Testis (tissue), 3 donors: ENCODE measurements around the gene DDX43. TPM values are rescaled to one million over a fixed set of nuclear protein-coding genes. Genes with fewer than 3 reads are reported as not detected.

Source experiments
- DNase-seq: peaks from one replicate; pipeline ENCODE4 v3.0.0-alpha.2; 2019
- H3K27ac ChIP-seq, 2 donors: fragments of 200-600 bp; sonication (generic); one replicate each; pipeline ENCODE4 v1.5.1; 2019
- H3K27me3 ChIP-seq: fragments of 200-600 bp; sonication (generic); one replicate; pipeline ENCODE4 v1.5.1; 2019
- H3K36me3 ChIP-seq: fragments of 200-600 bp; sonication (generic); one replicate; pipeline ENCODE4 v1.5.1; 2017; ENCODE audit warnings: low read depth; ENCODE audit errors: missing control alignments
- H3K4me1 ChIP-seq: fragments of 200-600 bp; sonication (generic); one replicate; pipeline ENCODE4 v1.5.1; 2019
- H3K4me3 ChIP-seq, 2 donors: fragments of 200-600 bp; sonication (generic); one replicate each; pipeline ENCODE4 v1.5.1; 2017 to 2019
- H3K9me3 ChIP-seq: fragments of 200-600 bp; sonication (generic); one replicate; pipeline ENCODE4 v1.5.1; 2017
- POLR2A ChIP-seq: fragments of 450-650 bp; IDR thresholded peaks from one replicate; pipeline ENCODE4 v1.6.1; 2017; ENCODE audit warnings: antibody characterized with exemption, mild to moderate bottlenecking, moderate library complexity
- WGBS, 2 donors: methylation state at CpG; one replicate each; pipeline ENCODE4 v1.1.5; 2018; 5-methylcytosine and 5-hydroxymethylcytosine counted together
- intact Hi-C: fragments of 100-400 bp; cut with DNase I; formaldehyde crosslinking; loops from one replicate; pipeline ENCODE4 v1.15.1; 2023; ENCODE audit warnings: low total_unique reads
- polyA plus RNA-seq: library from polyadenylated mRNA; stranded (reverse); fragments of 350-450 nt; fragmentation: Illumina TruSeq; extraction: RNeasy Lipid Tissue Mini Kit (QIAGEN cat#74804); gene quantifications from one replicate; pipeline ENCODE4 v1.2.3, GENCODE V29; 2014; ENCODE audit warnings: low read depth, low replicate concordance; ENCODE audit not compliant: insufficient read depth
- total RNA-seq, 2 donors: library from RNA; depleted of rRNA; stranded (reverse); fragments of >200 nt; gene quantifications; one replicate each; pipeline ENCODE4 v1.2.3, GENCODE V29; 2016
- TF ChIP-seq, protein P1 (sequence below), 3 experiments: fragments of 450-650 bp in 2 of 3; fragments of 200-600 bp in 1 of 3; sonication (generic) in 1 of 3; IDR thresholded peaks; one replicate each; pipeline ENCODE4 v1.5.1; 2016 to 2019; ENCODE audit warnings: antibody characterized with exemption in 3 of 3, mild to moderate bottlenecking in 2 of 3, moderate library complexity in 1 of 3

Gene DDX43
- total and polyA plus RNA-seq, 3 donors from 2014 or later, result 20.1 to 26.0 (median 24.5) TPM

DNA sequence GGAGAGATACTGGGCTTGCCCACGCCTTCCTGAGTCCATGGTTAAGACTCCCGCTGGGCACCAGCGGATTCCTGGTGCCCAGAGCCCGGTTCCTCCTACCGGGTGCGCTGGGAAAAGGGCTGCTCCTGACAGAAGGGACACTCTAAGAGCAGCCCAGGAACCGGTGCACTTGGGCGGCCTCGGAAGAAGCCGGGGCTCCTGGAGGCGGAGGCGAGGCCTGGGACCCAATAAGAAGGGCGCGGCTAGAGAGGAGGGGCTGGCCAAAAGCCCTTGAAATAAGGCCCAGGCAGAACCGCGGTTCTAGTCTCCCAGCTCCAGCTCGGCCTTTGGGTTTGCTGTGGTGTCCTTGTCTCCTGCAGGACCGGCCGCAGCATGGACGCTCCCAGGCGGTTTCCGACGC lies 32.3 kb upstream of the DDX43 start, which contains the start of gene KHDC3L:
KHDC3L (plus strand) TSS at position 301 of the 400 bp plus-strand sequence; CDS start at position 373, 72 bp downstream.
- Histone ChIP-seq H3K4me3 (peak within 1 kb of the TSS in 1 of 2 donors; percentile 29), H3K9me3 (no peaks in the 10 kb centered on the region), H3K27me3 (no peaks in the 10 kb centered on the region), H3K4me1 (no peaks in the 10 kb centered on the region), H3K36me3 (no peaks in the 10 kb centered on the region), H3K27ac (no peak within 1 kb of the TSS)
- 82 to 85% methylated on average over 22 to 23 of the region's 23 CpGs for WGBS, 2 donors
- intact Hi-C loops, result no loop called here
- TF ChIP-seq, protein P1, sequence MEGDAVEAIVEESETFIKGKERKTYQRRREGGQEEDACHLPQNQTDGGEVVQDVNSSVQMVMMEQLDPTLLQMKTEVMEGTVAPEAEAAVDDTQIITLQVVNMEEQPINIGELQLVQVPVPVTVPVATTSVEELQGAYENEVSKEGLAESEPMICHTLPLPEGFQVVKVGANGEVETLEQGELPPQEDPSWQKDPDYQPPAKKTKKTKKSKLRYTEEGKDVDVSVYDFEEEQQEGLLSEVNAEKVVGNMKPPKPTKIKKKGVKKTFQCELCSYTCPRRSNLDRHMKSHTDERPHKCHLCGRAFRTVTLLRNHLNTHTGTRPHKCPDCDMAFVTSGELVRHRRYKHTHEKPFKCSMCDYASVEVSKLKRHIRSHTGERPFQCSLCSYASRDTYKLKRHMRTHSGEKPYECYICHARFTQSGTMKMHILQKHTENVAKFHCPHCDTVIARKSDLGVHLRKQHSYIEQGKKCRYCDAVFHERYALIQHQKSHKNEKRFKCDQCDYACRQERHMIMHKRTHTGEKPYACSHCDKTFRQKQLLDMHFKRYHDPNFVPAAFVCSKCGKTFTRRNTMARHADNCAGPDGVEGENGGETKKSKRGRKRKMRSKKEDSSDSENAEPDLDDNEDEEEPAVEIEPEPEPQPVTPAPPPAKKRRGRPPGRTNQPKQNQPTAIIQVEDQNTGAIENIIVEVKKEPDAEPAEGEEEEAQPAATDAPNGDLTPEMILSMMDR (IDR thresholded peaks at IDR 0.05), result no peak
- no peak for TF ChIP-seq POLR2A
- DNase-seq, result no peak

DNA sequence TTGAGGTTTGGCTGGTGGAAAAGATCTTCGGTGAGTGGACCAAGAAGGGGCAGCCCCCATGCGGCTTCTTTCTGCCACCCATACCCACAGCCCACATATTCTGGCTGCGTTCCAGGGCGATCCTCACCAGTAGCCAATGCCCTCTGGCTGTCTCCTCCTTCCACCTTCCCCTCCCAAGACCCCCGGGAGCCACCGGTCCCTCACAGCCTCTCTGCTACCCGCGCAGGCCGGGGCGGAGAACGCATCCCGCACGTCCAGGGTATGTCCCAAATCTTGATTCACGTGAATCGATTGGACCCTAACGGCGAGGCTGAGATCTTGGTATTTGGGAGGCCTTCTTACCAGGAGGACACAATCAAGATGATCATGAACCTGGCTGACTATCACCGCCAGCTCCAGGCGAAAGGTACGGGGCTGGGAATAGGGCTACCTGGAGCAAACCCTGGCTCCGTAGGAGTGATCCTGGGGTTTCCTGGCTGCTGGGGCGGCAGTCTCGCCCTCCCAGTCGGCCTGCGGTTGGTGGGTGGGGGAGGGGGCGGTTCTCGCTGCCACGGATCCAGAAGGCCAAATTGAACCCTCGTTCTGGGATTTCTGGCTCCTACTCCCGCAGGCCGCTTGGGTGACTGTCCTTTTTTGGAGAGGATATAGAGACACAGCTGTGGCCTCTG lies 31.6 kb upstream of the DDX43 start:
- H3K27me3 ChIP-seq, result no peaks in the 10 kb centered on the region
- DNase-seq, result no peak
- no peaks in the 10 kb centered on the region for H3K9me3 ChIP-seq
- intact Hi-C loops, result no loop called here
- 64 to 76% methylated on average over 30 to 31 of the region's 31 CpGs for WGBS, 2 donors
- H3K4me1 ChIP-seq, result no peaks in the 10 kb centered on the region
- no peak overlapping the region for H3K27ac ChIP-seq
- no peak overlapping the region for H3K4me3 ChIP-seq
- TF ChIP-seq POLR2A, result no peak
- TF ChIP-seq, protein P1 (IDR thresholded peaks at IDR 0.05), result no peak
- H3K36me3 ChIP-seq, result no peaks in the 10 kb centered on the region

DNA sequence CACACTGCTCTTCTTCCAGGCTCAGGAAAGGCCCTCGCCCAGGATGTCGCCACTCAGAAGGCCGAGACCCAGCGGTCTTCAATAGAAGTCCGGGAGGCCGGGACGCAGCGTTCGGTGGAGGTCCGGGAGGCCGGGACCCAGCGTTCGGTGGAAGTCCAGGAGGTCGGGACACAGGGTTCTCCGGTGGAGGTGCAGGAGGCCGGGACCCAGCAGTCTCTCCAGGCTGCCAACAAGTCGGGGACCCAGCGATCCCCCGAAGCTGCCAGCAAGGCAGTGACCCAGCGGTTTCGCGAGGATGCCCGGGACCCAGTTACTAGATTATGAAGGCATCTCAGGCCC lies 31.1 kb upstream of the DDX43 start:
- TF ChIP-seq POLR2A, result no peak
- TF ChIP-seq, protein P1 (IDR thresholded peaks at IDR 0.05), result no peak
- Histone ChIP-seq H3K36me3 (no peaks in the 10 kb centered on the region), H3K4me1 (no peaks in the 10 kb centered on the region), H3K27me3 (no peaks in the 10 kb centered on the region), H3K27ac (no peak overlapping the region), H3K4me3 (no peak overlapping the region), H3K9me3 (no peaks in the 10 kb centered on the region)
- intact Hi-C loops, result no loop called here
- WGBS, 2 donors, result 65 to 78% methylated on average over 13 to 23 of the region's 23 CpGs
- no peak for DNase-seq

DNA sequence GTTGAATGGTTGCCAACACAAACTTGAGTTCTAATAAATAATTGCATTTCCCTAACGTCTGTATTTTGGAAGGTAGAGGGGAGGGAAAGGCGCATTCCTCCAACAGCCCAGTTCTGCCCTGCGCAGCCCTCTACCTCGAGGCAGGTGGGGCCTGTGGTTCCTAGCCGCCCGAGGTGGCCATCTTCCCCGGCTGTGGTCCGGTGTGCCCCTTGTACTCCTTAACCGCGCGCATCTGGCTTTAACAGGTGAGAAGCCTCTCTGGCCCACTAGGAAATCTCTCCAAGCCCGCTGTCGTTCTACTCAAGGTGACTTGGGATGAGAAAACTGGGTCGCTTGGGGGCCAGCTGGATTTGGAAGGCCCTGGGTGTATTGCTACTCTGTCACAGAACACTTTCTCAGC lies 30.5 kb upstream of the DDX43 start:
- no peak overlapping the region for H3K27ac ChIP-seq
- H3K36me3 ChIP-seq, result no peaks in the 10 kb centered on the region
- intact Hi-C loops, result no loop called here
- 64 to 80% methylated on average over 14 of the region's 14 CpGs for WGBS, 2 donors
- no peaks in the 10 kb centered on the region for H3K27me3 ChIP-seq
- no peak overlapping the region for H3K4me3 ChIP-seq
- DNase-seq, result no peak
- no peaks in the 10 kb centered on the region for H3K4me1 ChIP-seq
- TF ChIP-seq, protein P1 (IDR thresholded peaks at IDR 0.05), result no peak
- no peak for TF ChIP-seq POLR2A
- H3K9me3 ChIP-seq, result no peaks in the 10 kb centered on the region

DNA sequence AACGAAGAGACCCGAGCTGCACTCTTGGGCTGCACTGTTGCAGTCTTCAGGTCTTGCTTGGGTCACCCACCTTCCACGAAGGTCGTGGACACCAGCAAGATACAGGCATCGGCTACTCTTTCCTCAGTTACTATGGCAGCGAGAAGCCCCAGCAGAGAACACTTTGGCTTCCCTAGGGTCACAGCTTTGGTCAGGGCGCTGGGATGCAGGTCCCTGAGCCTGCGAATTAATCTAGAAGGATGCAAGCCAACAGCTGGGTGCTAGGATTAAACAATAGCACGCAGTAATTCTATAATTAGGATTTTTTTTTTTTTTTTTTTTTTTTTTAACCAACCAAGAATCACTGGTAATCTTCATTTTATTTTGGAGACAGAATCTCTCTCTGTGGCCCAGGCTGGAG lies 30.1 kb upstream of the DDX43 start:
- H3K36me3 ChIP-seq, result no peaks in the 10 kb centered on the region
- H3K9me3 ChIP-seq, result no peaks in the 10 kb centered on the region
- H3K27ac ChIP-seq, result no peak overlapping the region
- H3K4me3 ChIP-seq, result no peak overlapping the region
- WGBS, 2 donors, result 83 to 86% methylated on average over 9 of the region's 9 CpGs
- intact Hi-C loops, result no loop called here
- no peak for DNase-seq
- H3K27me3 ChIP-seq, result no peaks in the 10 kb centered on the region
- no peaks in the 10 kb centered on the region for H3K4me1 ChIP-seq
- TF ChIP-seq, protein P1 (IDR thresholded peaks at IDR 0.05), result no peak
- TF ChIP-seq POLR2A, result no peak
